ENCODE results near the gene RAB40C.

RAB40C gene

DNA sequence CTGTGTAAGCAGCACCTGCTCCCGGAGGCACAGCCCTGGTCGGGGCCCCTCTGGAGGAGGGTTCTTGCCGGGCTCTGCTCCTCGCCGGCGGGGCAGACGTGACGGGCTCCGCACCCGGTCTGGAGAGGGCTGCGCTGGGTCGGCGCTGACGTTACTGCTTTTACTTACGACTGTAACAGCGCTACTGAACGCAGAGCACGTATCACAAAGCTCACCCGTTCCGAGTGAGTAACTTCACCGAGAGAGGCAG is 1.3 kb upstream of the RAB40C start:
- peak overlapping the region; percentile 94 for H3K4me3 ChIP-seq (ENCODE audit: low read depth, low read length)
- peak overlapping the region; percentile 86 for H3K9ac ChIP-seq (ENCODE audit: low read length)
- peak overlapping the region; percentile 92 for H3K27ac ChIP-seq (ENCODE audit: low read depth, low read length)
- peak; percentile 42 to 62 for DNase-seq
- peak overlapping the region; percentile 75 for H3K4me2 ChIP-seq (ENCODE audit: low read length)
- H3K4me1 ChIP-seq (ENCODE audit: control insufficient read depth in 1 of 2, insufficient read depth in 2 of 2, low read length in 2 of 2), result peaks cover 29 to 34% of the 10 kb centered on the region in 2 experiments
- peaks cover 1 to 6% of the 10 kb centered on the region in 2 experiments for H3K36me3 ChIP-seq (ENCODE audit: control insufficient read depth in 1 of 2, insufficient read depth in 2 of 2, low read length in 2 of 2)
- peaks cover 3% of the 10 kb centered on the region for H3K9me3 ChIP-seq (ENCODE audit: insufficient read depth, low read depth, low read length)
- H3K14ac ChIP-seq (ENCODE audit: low read length), result peak overlapping the region; percentile 97
- peaks cover 28% of the 10 kb centered on the region for H3K79me2 ChIP-seq (ENCODE audit: control insufficient read depth, insufficient read depth, low read length, poor library complexity)
- WGBS (ENCODE audit: extremely low coverage, insufficient coverage, insufficient read length), result no CpG with 5 or more reads among the region's 21 CpGs
- peak overlapping the region; percentile 80 for H2AK5ac ChIP-seq (ENCODE audit: low read length)
- no peak overlapping the region for H3K23ac ChIP-seq (ENCODE audit: low read length)
- peaks cover 21% of the 10 kb centered on the region for H3K79me1 ChIP-seq (ENCODE audit: low read length)
- no peaks in the 10 kb centered on the region for H3K27me3 ChIP-seq (ENCODE audit: insufficient read depth, low read length)
- H2BK5ac ChIP-seq (ENCODE audit: low read depth, low read length, poor library complexity), result peak overlapping the region; percentile 99
- H2AFZ ChIP-seq (ENCODE audit: insufficient read depth, low read length, poor library complexity), result peak overlapping the region; percentile 99
- peak overlapping the region; percentile 78 for H4K12ac ChIP-seq (ENCODE audit: low read depth, low read length)
- peak overlapping the region; percentile 96 for H2BK120ac ChIP-seq (ENCODE audit: insufficient read depth, low read length, poor library complexity)
- H3K4ac ChIP-seq (ENCODE audit: low read depth, low read length), result peak overlapping the region; percentile 76
- H4K8ac ChIP-seq (ENCODE audit: low read depth, low read length), result peak overlapping the region; percentile 97
- H2BK12ac ChIP-seq (ENCODE audit: low read length), result peak overlapping the region; percentile 26
- peak overlapping the region; percentile 91 for H3K18ac ChIP-seq (ENCODE audit: low read length)
- H4K91ac ChIP-seq (ENCODE audit: low read depth, low read length), result peak overlapping the region; percentile 99

- H3K36me3 ChIP-seq (ENCODE audit: control insufficient read depth in 1 of 2, insufficient read depth in 2 of 2, low read length in 2 of 2), result peaks cover 2 to 6% of the 10 kb centered on the region in 2 experiments
- H2BK120ac ChIP-seq (ENCODE audit: insufficient read depth, low read length, poor library complexity), result peak overlapping the region; percentile 96
- no CpG with 5 or more reads among the region's 107 CpGs for WGBS (ENCODE audit: extremely low coverage, insufficient coverage, insufficient read length)
- peak overlapping the region; percentile 92 for H3K27ac ChIP-seq (ENCODE audit: low read depth, low read length)
- peak overlapping the region; percentile 91 for H3K9ac ChIP-seq (ENCODE audit: low read length)
- DNase-seq, result peak; percentile 92 to 97
- H2BK12ac ChIP-seq (ENCODE audit: low read length), result peak overlapping the region; percentile 75
- H3K4me1 ChIP-seq (ENCODE audit: control insufficient read depth in 1 of 2, insufficient read depth in 2 of 2, low read length in 2 of 2), result peaks cover 32 to 38% of the 10 kb centered on the region in 2 experiments
- peaks cover 28% of the 10 kb centered on the region for H3K79me2 ChIP-seq (ENCODE audit: control insufficient read depth, insufficient read depth, low read length, poor library complexity)
- peaks cover 21% of the 10 kb centered on the region for H3K79me1 ChIP-seq (ENCODE audit: low read length)
- H3K4ac ChIP-seq (ENCODE audit: low read depth, low read length), result peak overlapping the region; percentile 77
- H2BK5ac ChIP-seq (ENCODE audit: low read depth, low read length, poor library complexity), result peak overlapping the region; percentile 99
- peak overlapping the region; percentile 94 for H3K18ac ChIP-seq (ENCODE audit: low read length)
- H2AK5ac ChIP-seq (ENCODE audit: low read length), result peak overlapping the region; percentile 80
- no peaks in the 10 kb centered on the region for H3K27me3 ChIP-seq (ENCODE audit: insufficient read depth, low read length)
- peaks cover 3% of the 10 kb centered on the region for H3K9me3 ChIP-seq (ENCODE audit: insufficient read depth, low read depth, low read length)
- H2AFZ ChIP-seq (ENCODE audit: insufficient read depth, low read length, poor library complexity), result peak overlapping the region; percentile 99
- peak overlapping the region; percentile 97 for H3K14ac ChIP-seq (ENCODE audit: low read length)
- no peak overlapping the region for H3K23ac ChIP-seq (ENCODE audit: low read length)
- H3K4me3 ChIP-seq (ENCODE audit: low read depth, low read length), result peak overlapping the region; percentile 94
- H4K12ac ChIP-seq (ENCODE audit: low read depth, low read length), result peak overlapping the region; percentile 78
- H4K8ac ChIP-seq (ENCODE audit: low read depth, low read length), result peak overlapping the region; percentile 97
- peak overlapping the region; percentile 99 for H4K91ac ChIP-seq (ENCODE audit: low read depth, low read length)
- H3K4me2 ChIP-seq (ENCODE audit: low read length), result peak overlapping the region; percentile 75
Measured at GRCh38 chr16:588889-589657, 793 bp upstream of the RAB40C start.

- Histone ChIP-seq H2AFZ (ENCODE audit: insufficient read depth, low read length, poor library complexity) (peak overlapping the region; percentile 73), H4K91ac (ENCODE audit: low read depth, low read length) (peak overlapping the region; percentile 93), H3K4me3 (ENCODE audit: low read depth, low read length) (peak overlapping the region; percentile 87), H3K27ac (ENCODE audit: low read depth, low read length) (peak overlapping the region; percentile 28), H3K4me2 (ENCODE audit: low read length) (peak overlapping the region; percentile 85), H2BK12ac (ENCODE audit: low read length) (no peak overlapping the region), H3K4ac (ENCODE audit: low read depth, low read length) (peak overlapping the region; percentile 35), H2AK5ac (ENCODE audit: low read length) (peak overlapping the region; percentile 42), H3K9me3 (ENCODE audit: insufficient read depth, low read depth, low read length) (peaks cover 3% of the 10 kb centered on the region), H3K36me3 (ENCODE audit: control insufficient read depth in 1 of 2, insufficient read depth in 2 of 2, low read length in 2 of 2) (peaks cover 5 to 6% of the 10 kb centered on the region in 2 experiments), H2BK5ac (ENCODE audit: low read depth, low read length, poor library complexity) (peak overlapping the region; percentile 69), H3K9ac (ENCODE audit: low read length) (peak overlapping the region; percentile 71), H4K12ac (ENCODE audit: low read depth, low read length) (peak overlapping the region; percentile 45), H3K79me1 (ENCODE audit: low read length) (peaks cover 22% of the 10 kb centered on the region), H3K23ac (ENCODE audit: low read length) (no peak overlapping the region), H3K14ac (ENCODE audit: low read length) (peak overlapping the region; percentile 75), H3K79me2 (ENCODE audit: control insufficient read depth, insufficient read depth, low read length, poor library complexity) (peaks cover 28% of the 10 kb centered on the region), H3K18ac (ENCODE audit: low read length) (peak overlapping the region; percentile 35), H3K4me1 (ENCODE audit: control insufficient read depth in 1 of 2, insufficient read depth in 2 of 2, low read length in 2 of 2) (peaks cover 32 to 40% of the 10 kb centered on the region in 2 experiments), H4K8ac (ENCODE audit: low read depth, low read length) (peak overlapping the region; percentile 67), H3K27me3 (ENCODE audit: insufficient read depth, low read length) (no peaks in the 10 kb centered on the region), H2BK120ac (ENCODE audit: insufficient read depth, low read length, poor library complexity) (peak overlapping the region; percentile 67)
- DNase-seq, result peak in 1 of 2 donors; percentile 50
- no CpG with 5 or more reads among the region's 71 CpGs for WGBS (ENCODE audit: extremely low coverage, insufficient coverage, insufficient read length)
Measured at GRCh38 chr16:590188-590814, 435 bp downstream of the RAB40C start.

DNA sequence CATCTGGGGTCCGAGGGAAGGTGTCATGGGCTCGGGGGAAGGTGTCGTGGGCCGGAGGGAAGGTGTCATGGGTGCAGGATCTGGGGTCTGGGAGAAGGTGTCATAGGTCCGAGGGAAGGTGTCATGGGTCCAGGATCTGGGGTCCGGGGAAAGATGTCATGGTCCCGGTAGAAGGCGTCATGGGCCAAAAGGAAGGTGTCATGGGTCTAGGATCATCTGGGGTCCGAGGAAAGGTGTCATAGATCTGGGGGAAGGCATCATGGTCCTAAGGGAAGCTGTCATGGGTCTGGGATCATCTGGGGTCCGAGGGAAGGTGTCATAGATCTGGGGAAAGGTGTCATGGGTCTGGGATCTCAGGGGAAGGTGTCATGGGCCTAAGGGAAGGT is 942 bp downstream of the RAB40C start:
- peaks cover 28% of the 10 kb centered on the region for H3K79me2 ChIP-seq (ENCODE audit: control insufficient read depth, insufficient read depth, low read length, poor library complexity)
- peaks cover 3% of the 10 kb centered on the region for H3K9me3 ChIP-seq (ENCODE audit: insufficient read depth, low read depth, low read length)
- H3K36me3 ChIP-seq (ENCODE audit: control insufficient read depth in 1 of 2, insufficient read depth in 2 of 2, low read length in 2 of 2), result peaks cover 5 to 6% of the 10 kb centered on the region in 2 experiments
- H3K18ac ChIP-seq (ENCODE audit: low read length), result peak overlapping the region; percentile 35
- peak overlapping the region; percentile 42 for H2AK5ac ChIP-seq (ENCODE audit: low read length)
- no peak overlapping the region for H4K91ac ChIP-seq (ENCODE audit: low read depth, low read length)
- peak overlapping the region; percentile 85 for H3K4me2 ChIP-seq (ENCODE audit: low read length)
- H4K12ac ChIP-seq (ENCODE audit: low read depth, low read length), result no peak overlapping the region
- H3K27ac ChIP-seq (ENCODE audit: low read depth, low read length), result no peak overlapping the region
- H2BK5ac ChIP-seq (ENCODE audit: low read depth, low read length, poor library complexity), result no peak overlapping the region
- peaks cover 32 to 40% of the 10 kb centered on the region in 2 experiments for H3K4me1 ChIP-seq (ENCODE audit: control insufficient read depth in 1 of 2, insufficient read depth in 2 of 2, low read length in 2 of 2)
- H3K79me1 ChIP-seq (ENCODE audit: low read length), result peaks cover 22% of the 10 kb centered on the region
- H3K23ac ChIP-seq (ENCODE audit: low read length), result no peak overlapping the region
- peak overlapping the region; percentile 71 for H3K9ac ChIP-seq (ENCODE audit: low read length)
- no peak overlapping the region for H4K8ac ChIP-seq (ENCODE audit: low read depth, low read length)
- no peak for DNase-seq
- no peaks in the 10 kb centered on the region for H3K27me3 ChIP-seq (ENCODE audit: insufficient read depth, low read length)
- H2AFZ ChIP-seq (ENCODE audit: insufficient read depth, low read length, poor library complexity), result no peak overlapping the region
- WGBS (ENCODE audit: extremely low coverage, insufficient coverage, insufficient read length), result no CpG with 5 or more reads among the region's 10 CpGs
- peak overlapping the region; percentile 75 for H3K14ac ChIP-seq (ENCODE audit: low read length)
- peak overlapping the region; percentile 53 for H3K4ac ChIP-seq (ENCODE audit: low read depth, low read length)
- no peak overlapping the region for H2BK12ac ChIP-seq (ENCODE audit: low read length)
- no peak overlapping the region for H2BK120ac ChIP-seq (ENCODE audit: insufficient read depth, low read length, poor library complexity)
- H3K4me3 ChIP-seq (ENCODE audit: low read depth, low read length), result peak overlapping the region; percentile 87
